H1 (cell line): ENCODE data around the gene GLG1. TPM values are rescaled to one million over a fixed set of nuclear protein-coding genes. Genes with fewer than 3 reads are reported as not detected.

Experiments
- CTCF ChIA-PET: fragments of 300-600 bp; sonication (Branson Sonifier 250); formaldehyde crosslinking; loops from one replicate; lab custom pipeline; 2021; ENCODE audit not compliant: partially characterized antibody; lab: Charles Lee
- POLR2A ChIA-PET: fragments of 300-600 bp; sonication (Branson Sonifier 250); formaldehyde crosslinking; loops from one replicate; lab custom pipeline; 2021; ENCODE audit warnings: inconsistent platforms; ENCODE audit not compliant: partially characterized antibody; lab: Charles Lee
- DNase-seq, 2 experiments: peaks; one replicate each; pipeline versions ENCODE4 v3.0.0 to v3.0.0-alpha.2; 2010 to 2022; ENCODE audit warnings: low spot score in 2 of 2, low read depth in 1 of 2, mixed read lengths in 1 of 2
- FAIRE-seq: peaks from 2 replicates; lab custom pipeline; 2011; peaks lifted over from hg19 to GRCh38; lab: Jason Lieb, UNC
- H2AFZ ChIP-seq: 2 replicates; pipeline ENCODE4 v1.8.1; 2012; ENCODE audit warnings: low read length, inconsistent platforms
- H2AK5ac ChIP-seq: 2 replicates; pipeline ENCODE4 v1.6.1; 2013; ENCODE audit warnings: low read depth, low read length
- H2BK120ac ChIP-seq: replicated peaks from 2 replicates; pipeline ENCODE3; 2013; ENCODE audit warnings: low read depth, low read length, inconsistent platforms
- H2BK12ac ChIP-seq: 2 replicates; pipeline ENCODE4 v1.6.1; 2013; ENCODE audit warnings: low read depth, low read length
- H2BK15ac ChIP-seq: 2 replicates; pipeline ENCODE4 v1.6.1; 2013; ENCODE audit warnings: low read length
- H2BK20ac ChIP-seq: 2 replicates; pipeline ENCODE4 v1.6.1; 2013; ENCODE audit warnings: low read length
- H2BK5ac ChIP-seq: 2 replicates; pipeline ENCODE4 v1.6.1; 2013; ENCODE audit warnings: low read depth, low read length
- H3K14ac ChIP-seq: 2 replicates; pipeline ENCODE4 v1.6.1; 2013; ENCODE audit warnings: inconsistent platforms; ENCODE audit not compliant: insufficient read length
- H3K18ac ChIP-seq: 2 replicates; pipeline ENCODE4 v1.6.1; 2013; ENCODE audit warnings: low read length; ENCODE audit errors: extremely low read depth
- H3K23ac ChIP-seq: 2 replicates; pipeline ENCODE4 v1.6.1; 2013; ENCODE audit warnings: inconsistent platforms; ENCODE audit not compliant: insufficient read length
- H3K23me2 ChIP-seq: 2 replicates; pipeline ENCODE4 v1.6.1; 2013; ENCODE audit warnings: low read depth, low read length
- H3K27ac ChIP-seq: 2 replicates; pipeline ENCODE4 v1.6.1; 2011; ENCODE audit warnings: low read depth, low read length, inconsistent platforms
- H3K27me3 ChIP-seq, 4 experiments: replicated peaks in 1 of 4; 1 replicate in 1 of 4; 2 replicates in 3 of 4; pipeline versions ENCODE4 v1.6.1 to v1.8.1; 2011 to 2013; ENCODE audit warnings: low read length in 3 of 4, mild to moderate bottlenecking in 3 of 4, inconsistent platforms in 2 of 4, mixed read lengths in 2 of 4, moderate library complexity in 1 of 4; ENCODE audit not compliant: control insufficient read depth in 3 of 4, insufficient read depth in 3 of 4; ENCODE audit errors: extremely low read depth in 1 of 4
- H3K36me3 ChIP-seq, 4 experiments: 2 replicates each; pipeline versions ENCODE4 v1.6.1 to v1.8.1; 2011 to 2013; ENCODE audit warnings: mild to moderate bottlenecking in 4 of 4, low read length in 3 of 4, moderate library complexity in 2 of 4, control low read depth in 1 of 4, inconsistent platforms in 1 of 4; ENCODE audit not compliant: insufficient read depth in 4 of 4, control insufficient read depth in 2 of 4
- H3K4ac ChIP-seq: replicated peaks from 2 replicates; pipeline ENCODE3; 2013; ENCODE audit warnings: low read length, low read depth, mixed read lengths, inconsistent platforms; ENCODE audit not compliant: insufficient read length
- H3K4me1 ChIP-seq, 4 experiments: replicated peaks in 1 of 4; 1 replicate in 1 of 4; 2 replicates in 3 of 4; pipeline versions ENCODE4 v1.6.1 to v1.8.1; 2011 to 2013; ENCODE audit warnings: low read length in 3 of 4, inconsistent platforms in 2 of 4, mixed read lengths in 1 of 4; ENCODE audit not compliant: insufficient read depth in 4 of 4, control insufficient read depth in 3 of 4
- H3K4me2 ChIP-seq, 2 experiments: 2 replicates each; pipeline versions ENCODE4 v1.6.1 to v1.8.1; 2011 to 2013; ENCODE audit warnings: low read depth in 2 of 2, low read length in 2 of 2, control low read depth in 1 of 2, inconsistent platforms in 1 of 2, mild to moderate bottlenecking in 1 of 2; ENCODE audit not compliant: insufficient read depth in 1 of 2
- H3K4me3 ChIP-seq, 4 experiments: fragments of 200-600, 300-600 bp in 1 of 4; sonication (generic), shearing (Covaris generic), sonication (Bioruptor Twin) in 1 of 4; 2 replicates each; pipeline versions ENCODE4 v1.5.1 to v1.8.1; 2011 to 2016; ENCODE audit warnings: low read length in 4 of 4, low read depth in 3 of 4, control low read depth in 2 of 4, inconsistent platforms in 2 of 4, mild to moderate bottlenecking in 2 of 4, mixed read lengths in 1 of 4, moderate library complexity in 1 of 4; ENCODE audit not compliant: insufficient read depth in 2 of 4; ENCODE audit errors: extremely low read depth in 1 of 4
- H3K56ac ChIP-seq: replicated peaks from 2 replicates; pipeline ENCODE3; 2013; ENCODE audit warnings: low read depth, mild to moderate bottlenecking, mixed read lengths, low read length, inconsistent platforms; ENCODE audit not compliant: insufficient read length
- H3K79me1 ChIP-seq: 2 replicates; pipeline ENCODE4 v1.6.1; 2013; ENCODE audit warnings: low read depth, low read length, control low read depth
- H3K79me2 ChIP-seq, 2 experiments: 2 replicates each; pipeline versions ENCODE4 v1.6.1 to v1.8.1; 2012 to 2013; ENCODE audit warnings: low read length in 2 of 2, mild to moderate bottlenecking in 2 of 2, inconsistent platforms in 1 of 2; ENCODE audit not compliant: insufficient read depth in 2 of 2, control insufficient read depth in 1 of 2
- H3K9ac ChIP-seq, 4 experiments: replicated peaks in 1 of 4; 1 replicate in 1 of 4; 2 replicates in 3 of 4; pipeline versions ENCODE4 v1.6.1 to v1.8.1; 2011 to 2013; ENCODE audit warnings: low read depth in 3 of 4, low read length in 3 of 4, control low read depth in 2 of 4, mild to moderate bottlenecking in 2 of 4, moderate library complexity in 2 of 4, inconsistent platforms in 1 of 4; ENCODE audit errors: extremely low read depth in 1 of 4
- H3K9me3 ChIP-seq, 2 experiments: 2 replicates each; pipeline versions ENCODE4 v1.6.1 to v1.8.1; 2012 to 2013; ENCODE audit warnings: mild to moderate bottlenecking in 2 of 2, moderate library complexity in 2 of 2, control low read depth in 1 of 2, inconsistent platforms in 1 of 2, low read depth in 1 of 2, low read length in 1 of 2, mixed read lengths in 1 of 2; ENCODE audit not compliant: insufficient read depth in 2 of 2
- H4K20me1 ChIP-seq, 2 experiments: replicated peaks in 1 of 2; 2 replicates each; pipeline versions ENCODE3 to v1.8.1; 2011 to 2013; ENCODE audit warnings: inconsistent platforms in 2 of 2, low read length in 2 of 2, mild to moderate bottlenecking in 1 of 2; ENCODE audit not compliant: insufficient read depth in 2 of 2, control insufficient read depth in 1 of 2
- H4K5ac ChIP-seq: 2 replicates; pipeline ENCODE4 v1.6.1; 2013; ENCODE audit warnings: low read length, low read depth, mixed read lengths, inconsistent platforms; ENCODE audit not compliant: insufficient read length
- H4K8ac ChIP-seq: 2 replicates; pipeline ENCODE4 v1.8.0; 2013; ENCODE audit warnings: mild to moderate bottlenecking, moderate library complexity, low read length, inconsistent platforms; ENCODE audit not compliant: insufficient read depth; ENCODE audit errors: extremely low read depth
- H4K91ac ChIP-seq: replicated peaks from 2 replicates; pipeline ENCODE3; 2013; ENCODE audit warnings: low read length, mixed read lengths, inconsistent platforms; ENCODE audit not compliant: insufficient read length
- ATF2 ChIP-seq: IDR thresholded peaks from 2 replicates; pipeline ENCODE4 v1.6.1; 2012; ENCODE audit warnings: low read length, inconsistent platforms
- ATF3 ChIP-seq: IDR thresholded peaks from 2 replicates; pipeline ENCODE4 v1.6.1; 2011; ENCODE audit warnings: low read depth, mild to moderate bottlenecking, low read length; ENCODE audit not compliant: insufficient read depth
- EGR1 ChIP-seq: IDR thresholded peaks from 2 replicates; pipeline ENCODE4 v1.6.1; 2011; ENCODE audit warnings: low read depth, low read length, borderline replicate concordance
- EZH2 ChIP-seq: fragments of 200-600 bp; sonication (generic); IDR thresholded peaks from 2 replicates; pipeline ENCODE4 v1.7.1; 2012; ENCODE audit warnings: low read depth, mild to moderate bottlenecking, moderate library complexity, low read length, inconsistent platforms; ENCODE audit not compliant: severe bottlenecking
- GABPA ChIP-seq: IDR thresholded peaks from 2 replicates; pipeline ENCODE4 v1.6.1; 2011; ENCODE audit warnings: mild to moderate bottlenecking, low read length, moderate library complexity, borderline replicate concordance; ENCODE audit not compliant: insufficient read depth
- HDAC6 ChIP-seq: IDR thresholded peaks from one replicate; pipeline ENCODE4 v1.7.1; 2012; ENCODE audit warnings: low read depth, mild to moderate bottlenecking, inconsistent platforms, low read length, moderate library complexity
- POLR2AphosphoS5 ChIP-seq: IDR thresholded peaks from 2 replicates; pipeline ENCODE4 v1.6.1; 2011; ENCODE audit warnings: low read depth, low read length
- RNF2 ChIP-seq: fragments of 200-900, 300-1000 bp; sonication (generic); IDR thresholded peaks from 2 replicates; pipeline ENCODE4 v1.7.1; 2016; ENCODE audit warnings: borderline replicate concordance, low read depth, mild to moderate bottlenecking, antibody characterized with exemption, low read length; ENCODE audit not compliant: poor library complexity, severe bottlenecking; ENCODE audit errors: missing control alignments
- SP2 ChIP-seq: IDR thresholded peaks from 2 replicates; pipeline ENCODE4 v1.6.1; 2012; ENCODE audit warnings: mild to moderate bottlenecking, low read length, inconsistent platforms
- SRF ChIP-seq: IDR thresholded peaks from 2 replicates; pipeline ENCODE4 v1.6.1; 2011; ENCODE audit warnings: mild to moderate bottlenecking, low read depth, low read length, moderate library complexity
- TAF1 ChIP-seq: IDR thresholded peaks from 2 replicates; pipeline ENCODE4 v1.6.1; 2011; ENCODE audit warnings: mild to moderate bottlenecking, low read depth, low read length
- TAF7 ChIP-seq: optimal IDR thresholded peaks from 2 replicates; pipeline ENCODE3; 2011; ENCODE audit warnings: low read depth, mild to moderate bottlenecking, inconsistent platforms, low read length, moderate library complexity, borderline replicate concordance
- WGBS, 2 experiments: shearing (Covaris generic) in 1 of 2; methylation state at CpG; one replicate each; pipeline versions ENCODE4 v1.1.6 to v1.1.7; 2013 to 2015; ENCODE audit warnings: low lambda C conversion rate in 2 of 2, mixed read lengths in 2 of 2, inconsistent platforms in 1 of 2, low coverage in 1 of 2, missing lambda C conversion rate in 1 of 2; ENCODE audit not compliant: insufficient replicate concordance in 2 of 2, insufficient coverage in 1 of 2, insufficient read length in 1 of 2; ENCODE audit errors: extremely low coverage in 1 of 2, missing lambda C conversion rate in 1 of 2; 5-methylcytosine and 5-hydroxymethylcytosine counted together
- polyA plus RNA-seq, 7 experiments: library from polyadenylated mRNA; depleted of rRNA in 3 of 7; stranded (reverse) in 5 of 7; unstranded in 2 of 7; fragments of >200 nt in 5 of 7; fragments of 200-250 nt in 2 of 7; gene quantifications; 1 replicate in 5 of 7; 2 replicates in 1 of 7; 4 replicates in 1 of 7; pipeline versions ENCODE4 v1.2.1 to v1.2.3, GENCODE V29; 2011 to 2013; ENCODE audit warnings: missing spikeins in 2 of 7, mixed read lengths in 2 of 7
- total RNA-seq: library from RNA; stranded (reverse); fragmentation: NEBNext Ultra II Directional; extraction: Animal tissue kit (Norgen Biotek cat#: 25700); gene quantifications from 2 replicates; pipeline ENCODE4 v1.2.1, GENCODE V29; 2021

Gene GLG1
- total and polyA plus RNA-seq, 2 of the 8 experiments (the other 6 are each of a cell fraction or from before 2014, with no cell fraction given) = 53.4 to 139 TPM

GRCh38 chr16:74492976-74493375 lies 113.9 kb downstream of the GLG1 start:
- no peak overlapping the region for H3K18ac ChIP-seq
- H3K79me1 ChIP-seq = no peaks in the 10 kb centered on the region
- H3K27me3 ChIP-seq = no peaks in the 10 kb centered on the region
- H4K91ac ChIP-seq = no peak overlapping the region
- no peaks in the 10 kb centered on the region for H3K9me3 ChIP-seq
- H2AFZ ChIP-seq = no peak overlapping the region
- no peak overlapping the region for H3K4ac ChIP-seq
- H4K20me1 ChIP-seq = no peaks in the 10 kb centered on the region
- no peaks in the 10 kb centered on the region for H3K79me2 ChIP-seq
- DNase-seq (no peak), FAIRE-seq (no peak)
- CTCF ChIA-PET = interaction anchor here (1.2 to 1.7 kb wide), 5 partner anchors 15 to 158 kb away, joined by 3 to 4 read pairs (median 3); no protein-coding TSS in a partner anchor
- H3K56ac ChIP-seq = no peak overlapping the region
- 93% methylated on average over 10 of the region's 10 CpGs; no CpG with 5 or more reads in 1 of the 2 experiments for WGBS, 2 experiments
- H2BK5ac ChIP-seq = no peak overlapping the region
- H3K4me2 ChIP-seq = no peak overlapping the region
- peaks cover 0 to 52% (median 22%) of the 10 kb centered on the region in 4 experiments; a peak in 6 of 8 replicates for H3K36me3 ChIP-seq
- no peak overlapping the region for H3K23ac ChIP-seq
- no peak overlapping the region for H2BK120ac ChIP-seq
- H3K9ac ChIP-seq = no peak overlapping the region
- H2AK5ac ChIP-seq = no peak overlapping the region
- H3K4me3 ChIP-seq = no peak overlapping the region
- H2BK20ac ChIP-seq = no peak overlapping the region
- H3K14ac ChIP-seq = no peak overlapping the region
- POLR2A ChIA-PET = no interaction called here
- no peak overlapping the region for H4K5ac ChIP-seq
- H2BK15ac ChIP-seq = no peak overlapping the region
- no peaks in the 10 kb centered on the region for H3K4me1 ChIP-seq
- no peak overlapping the region for H3K27ac ChIP-seq
- H3K23me2 ChIP-seq = no peaks in the 10 kb centered on the region
- H2BK12ac ChIP-seq = no peak overlapping the region
- H4K8ac ChIP-seq = no peak overlapping the region
- TF ChIP-seq SRF (no peak), GABPA (no peak), ATF3 (no peak), ATF2 (no peak), TAF7 (no peak), HDAC6 (no peak), EZH2 (no peak), POLR2AphosphoS5 (no peak), SP2 (no peak), RNF2 (no peak), TAF1 (no peak), EGR1 (no peak)
